ENCODE results near the gene F5.
A peak's percentile ranks its signal among the peaks of the same experiment; 100 is the strongest.

Gene F5

GRCh38 chr1:169475806-169476387 is 110.4 kb downstream of the F5 start:
- no peak for DNase-seq

- no peak for DNase-seq
Observed at GRCh38 chr1:169474302-169474995, 111.8 kb downstream of the F5 start.

- no peak for DNase-seq
Observed at GRCh38 chr1:169473347-169473746, 112.9 kb downstream of the F5 start.

- DNase-seq: no peak
Observed at GRCh38 chr1:169472738-169473137, 113.5 kb downstream of the F5 start.

GRCh38 chr1:169468982-169469381 is 117.3 kb downstream of the F5 start:
- DNase-seq: no peak

GRCh38 chr1:169466259-169467230 is 119.7 kb downstream of the F5 start:
- peak; percentile 20 for DNase-seq

- no peak for DNase-seq
Observed at GRCh38 chr1:169465281-169465680, 121.0 kb downstream of the F5 start.

All from stimulated activated CD4-positive, alpha-beta T cell treated with anti-CD3 and anti-CD28 coated beads, Interleukin-15, amount 100 ng/mL, for 24 hours (primary cell).